ENCODE measurements around the gene ASNS.

- no peak for TF ChIP-seq POLR2A (IDR thresholded peaks at IDR 0.05)
- TF ChIP-seq CTCF (IDR thresholded peaks at IDR 0.05), result no peak
Observed at GRCh38 chr7:97842006-97842405, 30.2 kb downstream of the ASNS start.
